ENCODE measurements around the gene PARP1. TPM values are rescaled to one million over a fixed set of nuclear protein-coding genes. Genes with fewer than 3 reads are reported as not detected.

The PARP1 gene
- total RNA-seq, 5 donors from 2014 or later (not counting 1 experiment from before 2014, with no cell fraction given) = 79.1 to 133 (median 105) TPM

GRCh38 chr1:226441629-226442028 is 33.7 kb upstream of the PARP1 start:
- H3K27ac Mint-ChIP-seq = no peak overlapping the region
- H3K4me3 ChIP-seq (ENCODE audit: control insufficient read depth in 1 of 2, extremely low read depth in 1 of 2, low read length in 1 of 2) = no peak overlapping the region
- no peaks in the 10 kb centered on the region for H3K36me3 Mint-ChIP-seq
- H3K27me3 Mint-ChIP-seq = no peaks in the 10 kb centered on the region
- ChIA-PET POLR2A (interaction anchor here in 1 of 2 donors (0.7 kb wide), 1 partner anchor 213 kb away, joined by 6 read pairs; no protein-coding TSS in a partner anchor), CTCF (interaction anchor here in 1 of 2 donors (0.6 kb wide), 1 partner anchor 28 kb away, joined by 5 read pairs; no protein-coding TSS in a partner anchor)
- no peaks in the 10 kb centered on the region for H3K9me3 ChIP-seq
- H3K36me3 ChIP-seq (ENCODE audit: control insufficient read depth in 2 of 2, extremely low read depth in 1 of 2, insufficient read depth in 1 of 2, low read length in 1 of 2) = no peaks in the 10 kb centered on the region
- H3K9me3 Mint-ChIP-seq = no peaks in the 10 kb centered on the region
- H3K4me1 ChIP-seq (ENCODE audit: control insufficient read depth in 1 of 2, extremely low read depth in 1 of 2, insufficient read depth in 2 of 2, low read length in 2 of 2) = peaks cover 28 to 30% of the 10 kb centered on the region in 2 experiments
- H3K4me3 Mint-ChIP-seq = no peak overlapping the region
- 100% methylated on average over 1 of the region's 6 CpGs for WGBS (ENCODE audit: insufficient coverage)
- peaks cover 0 to 4% of the 10 kb centered on the region in 2 experiments for H3K27me3 ChIP-seq (replicated peaks in 1 of 2; ENCODE audit: control insufficient read depth in 2 of 2, extremely low read depth in 1 of 2, insufficient read depth in 2 of 2, low read length in 1 of 2)
- H3K27ac ChIP-seq (ENCODE audit: low read length) = no peak overlapping the region
- DNase-seq = no peak
- ATAC-seq (replicated peaks in 1 of 4) = no peak
- peaks cover 33 to 34% (median 33%) of the 10 kb centered on the region in 3 donors for H3K4me1 Mint-ChIP-seq

DNA sequence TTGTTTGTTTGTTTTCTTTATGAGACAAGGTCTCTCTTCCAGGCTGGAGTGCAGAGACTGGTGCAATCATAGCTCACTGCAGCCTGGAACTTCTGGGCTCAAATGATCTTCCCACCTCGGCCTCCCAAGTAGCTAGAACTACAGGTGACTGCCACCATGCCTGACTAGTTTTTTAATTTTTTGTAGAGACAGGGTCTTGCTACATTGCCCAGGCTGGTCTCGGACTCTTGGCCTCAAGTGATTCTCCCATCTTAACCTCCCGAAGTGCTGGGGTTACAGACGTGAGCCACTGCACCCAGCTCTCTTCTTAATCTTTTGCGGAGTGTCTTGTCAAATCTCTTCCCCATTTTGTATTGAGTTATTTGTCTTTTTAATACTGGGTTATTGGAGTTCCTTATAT is 32.6 kb upstream of the PARP1 start:
- WGBS (ENCODE audit: insufficient coverage) = no CpG with 5 or more reads among the region's 5 CpGs
- H3K4me3 Mint-ChIP-seq = no peak overlapping the region
- ChIA-PET CTCF (interaction anchor here (0.5 to 1.4 kb wide), 3 partner anchors 15 to 401 kb away, joined by 3 read pairs; partner anchors contain the start of gene STUM (in 1 of the 2)), POLR2A (no interaction called here)
- ATAC-seq (replicated peaks in 1 of 4) (no peak), DNase-seq (no peak)
- Histone ChIP-seq H3K9me3 (no peaks in the 10 kb centered on the region), H3K4me3 (ENCODE audit: control insufficient read depth in 1 of 2, extremely low read depth in 1 of 2, low read length in 1 of 2) (no peak overlapping the region), H3K27ac (ENCODE audit: low read length) (no peak overlapping the region), H3K27me3 (replicated peaks in 1 of 2; ENCODE audit: control insufficient read depth in 2 of 2, extremely low read depth in 1 of 2, insufficient read depth in 2 of 2, low read length in 1 of 2) (peaks cover 0 to 6% of the 10 kb centered on the region in 2 experiments), H3K36me3 (ENCODE audit: control insufficient read depth in 2 of 2, extremely low read depth in 1 of 2, insufficient read depth in 1 of 2, low read length in 1 of 2) (no peaks in the 10 kb centered on the region), H3K4me1 (ENCODE audit: control insufficient read depth in 1 of 2, extremely low read depth in 1 of 2, insufficient read depth in 2 of 2, low read length in 2 of 2) (peaks cover 20 to 23% of the 10 kb centered on the region in 2 experiments)
- no peaks in the 10 kb centered on the region for H3K27me3 Mint-ChIP-seq
- no peak overlapping the region for H3K27ac Mint-ChIP-seq
- H3K9me3 Mint-ChIP-seq = no peaks in the 10 kb centered on the region
- H3K36me3 Mint-ChIP-seq = no peaks in the 10 kb centered on the region
- peaks cover 21 to 23% (median 22%) of the 10 kb centered on the region in 3 donors for H3K4me1 Mint-ChIP-seq

GRCh38 chr1:226438007-226438406 is 30.1 kb upstream of the PARP1 start:
- no peaks in the 10 kb centered on the region for H3K4me1 ChIP-seq (ENCODE audit: control insufficient read depth in 1 of 2, extremely low read depth in 1 of 2, insufficient read depth in 2 of 2, low read length in 2 of 2)

DNA sequence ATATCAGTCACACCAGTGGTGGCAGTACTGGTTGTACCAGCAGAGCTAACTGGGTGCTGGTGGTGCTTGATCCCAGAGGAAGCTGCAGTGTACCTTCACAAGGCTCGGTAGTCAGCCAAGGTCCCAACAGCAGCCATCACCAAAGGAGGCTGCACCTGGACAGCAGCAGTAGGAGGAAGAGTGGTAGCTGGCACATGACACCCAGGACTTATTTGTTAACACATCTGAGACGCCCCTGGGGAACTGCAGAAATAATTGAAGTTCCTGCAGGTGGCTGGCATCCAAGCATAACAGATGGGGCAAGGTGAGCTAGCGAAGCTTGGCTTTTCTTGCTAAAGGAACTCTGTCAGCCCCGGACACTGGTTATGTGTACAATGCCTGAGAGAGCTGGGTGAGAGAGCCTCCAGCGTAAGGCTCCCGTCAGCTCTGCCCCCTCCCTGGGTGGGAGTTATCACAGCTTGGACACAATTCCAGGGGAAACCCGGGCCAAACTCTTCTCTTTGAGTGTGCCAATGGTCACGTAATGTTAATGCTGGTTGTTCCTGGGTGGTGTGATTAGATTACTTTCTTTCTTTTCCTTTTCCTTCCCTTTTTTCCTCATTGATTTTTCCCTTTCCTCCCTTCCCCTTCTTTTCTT is 29.1 kb upstream of the PARP1 start:
- no peaks in the 10 kb centered on the region for H3K4me1 ChIP-seq (ENCODE audit: control insufficient read depth in 1 of 2, extremely low read depth in 1 of 2, insufficient read depth in 2 of 2, low read length in 2 of 2)
- Mint-ChIP-seq H3K4me1 (no peaks in the 10 kb centered on the region), H3K9me3 (no peaks in the 10 kb centered on the region), H3K4me3 (no peak overlapping the region), H3K27ac (no peak overlapping the region), H3K27me3 (no peaks in the 10 kb centered on the region), H3K36me3 (no peaks in the 10 kb centered on the region)
- no peak overlapping the region for H3K4me3 ChIP-seq (ENCODE audit: control insufficient read depth in 1 of 2, extremely low read depth in 1 of 2, low read length in 1 of 2)
- ChIA-PET POLR2A (no interaction called here), CTCF (interaction anchor here in 1 of 2 donors (0.7 to 1.5 kb wide), 2 partner anchors 12 to 28 kb away, joined by 3 to 4 read pairs; no protein-coding TSS in a partner anchor)
- no peak for ATAC-seq (replicated peaks in 1 of 4)
- 54% methylated on average over 2 of the region's 8 CpGs for WGBS (ENCODE audit: insufficient coverage)
- H3K36me3 ChIP-seq (ENCODE audit: control insufficient read depth in 2 of 2, extremely low read depth in 1 of 2, insufficient read depth in 1 of 2, low read length in 1 of 2) = no peaks in the 10 kb centered on the region
- H3K27ac ChIP-seq (ENCODE audit: low read length) = no peak overlapping the region
- DNase-seq = no peak
- no peaks in the 10 kb centered on the region for H3K9me3 ChIP-seq
- H3K27me3 ChIP-seq (replicated peaks in 1 of 2; ENCODE audit: control insufficient read depth in 2 of 2, extremely low read depth in 1 of 2, insufficient read depth in 2 of 2, low read length in 1 of 2) = peaks cover 0 to 15% of the 10 kb centered on the region in 2 experiments

More at GRCh38 chr1:226438007-226438406, 30.1 kb upstream of the PARP1 start:
- Histone ChIP-seq H3K27ac (ENCODE audit: low read length) (no peak overlapping the region), H3K9me3 (no peaks in the 10 kb centered on the region), H3K36me3 (ENCODE audit: control insufficient read depth in 2 of 2, extremely low read depth in 1 of 2, insufficient read depth in 1 of 2, low read length in 1 of 2) (no peaks in the 10 kb centered on the region), H3K4me3 (ENCODE audit: control insufficient read depth in 1 of 2, extremely low read depth in 1 of 2, low read length in 1 of 2) (no peak overlapping the region), H3K27me3 (replicated peaks in 1 of 2; ENCODE audit: control insufficient read depth in 2 of 2, extremely low read depth in 1 of 2, insufficient read depth in 2 of 2, low read length in 1 of 2) (peaks cover 0 to 15% of the 10 kb centered on the region in 2 experiments)
- ATAC-seq (replicated peaks in 1 of 4) (no peak), DNase-seq (peak in 1 of 35 experiments; percentile 40)
- Mint-ChIP-seq H3K36me3 (no peaks in the 10 kb centered on the region), H3K27me3 (no peaks in the 10 kb centered on the region), H3K27ac (no peak overlapping the region), H3K4me1 (no peaks in the 10 kb centered on the region), H3K9me3 (no peaks in the 10 kb centered on the region), H3K4me3 (no peak overlapping the region)
- ChIA-PET POLR2A (no interaction called here), CTCF (no interaction called here)
- WGBS (ENCODE audit: insufficient coverage) = no CpG with 5 or more reads among the region's 2 CpGs

GRCh38 chr1:226436472-226436854 is 28.6 kb upstream of the PARP1 start:
- no peaks in the 10 kb centered on the region for H3K4me1 ChIP-seq (ENCODE audit: control insufficient read depth in 1 of 2, extremely low read depth in 1 of 2, insufficient read depth in 2 of 2, low read length in 2 of 2)
- Mint-ChIP-seq H3K27ac (no peak overlapping the region), H3K9me3 (no peaks in the 10 kb centered on the region), H3K36me3 (no peaks in the 10 kb centered on the region), H3K27me3 (no peaks in the 10 kb centered on the region), H3K4me1 (no peaks in the 10 kb centered on the region), H3K4me3 (no peak overlapping the region)
- POLR2A ChIA-PET = interaction anchor here in 1 of 2 donors (0.7 kb wide), 1 partner anchor 32 kb away, joined by 3 read pairs; no protein-coding TSS in a partner anchor
- H3K36me3 ChIP-seq (ENCODE audit: control insufficient read depth in 2 of 2, extremely low read depth in 1 of 2, insufficient read depth in 1 of 2, low read length in 1 of 2) = no peaks in the 10 kb centered on the region
- 67% methylated on average over 1 of the region's 3 CpGs for WGBS (ENCODE audit: insufficient coverage)
- no peaks in the 10 kb centered on the region for H3K9me3 ChIP-seq
- CTCF ChIA-PET = interaction anchor here in 1 of 2 donors (1.5 kb wide), 1 partner anchor 11 kb away, joined by 4 read pairs; no protein-coding TSS in a partner anchor
- peaks cover 0 to 15% of the 10 kb centered on the region in 2 experiments for H3K27me3 ChIP-seq (replicated peaks in 1 of 2; ENCODE audit: control insufficient read depth in 2 of 2, extremely low read depth in 1 of 2, insufficient read depth in 2 of 2, low read length in 1 of 2)
- ATAC-seq (replicated peaks in 1 of 4) (no peak), DNase-seq (no peak)
- H3K27ac ChIP-seq (ENCODE audit: low read length) = no peak overlapping the region
- H3K4me3 ChIP-seq (ENCODE audit: control insufficient read depth in 1 of 2, extremely low read depth in 1 of 2, low read length in 1 of 2) = no peak overlapping the region

DNA sequence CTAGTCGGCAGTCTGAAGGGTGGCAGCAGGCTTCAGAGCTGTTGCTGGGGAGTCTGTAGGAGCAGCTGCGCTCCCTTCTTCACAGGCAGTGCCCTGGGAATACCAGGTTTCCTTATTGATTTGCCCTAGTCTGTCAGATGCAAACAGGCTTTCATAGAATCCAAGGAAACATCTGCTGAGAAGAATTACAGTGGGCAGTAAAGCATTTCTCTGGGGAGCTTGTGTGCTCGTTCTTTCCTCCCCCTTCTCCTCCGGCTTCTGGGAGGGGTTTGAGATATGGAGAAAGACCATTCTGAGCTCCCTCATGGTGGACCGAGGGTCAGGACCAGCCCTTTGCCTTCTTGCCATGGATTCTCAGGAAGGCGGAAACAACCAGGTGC is 25.4 kb upstream of the PARP1 start:
- Histone ChIP-seq H3K36me3 (ENCODE audit: control insufficient read depth in 2 of 2, extremely low read depth in 1 of 2, insufficient read depth in 1 of 2, low read length in 1 of 2) (no peaks in the 10 kb centered on the region), H3K27me3 (replicated peaks in 1 of 2; ENCODE audit: control insufficient read depth in 2 of 2, extremely low read depth in 1 of 2, insufficient read depth in 2 of 2, low read length in 1 of 2) (peaks cover 0 to 24% of the 10 kb centered on the region in 2 experiments), H3K9me3 (no peaks in the 10 kb centered on the region), H3K4me3 (ENCODE audit: control insufficient read depth in 1 of 2, extremely low read depth in 1 of 2, low read length in 1 of 2) (no peak overlapping the region), H3K27ac (ENCODE audit: low read length) (no peak overlapping the region), H3K4me1 (ENCODE audit: control insufficient read depth in 1 of 2, extremely low read depth in 1 of 2, insufficient read depth in 2 of 2, low read length in 2 of 2) (peaks cover 3 to 12% of the 10 kb centered on the region in 2 experiments)
- Mint-ChIP-seq H3K27me3 (no peaks in the 10 kb centered on the region), H3K36me3 (no peaks in the 10 kb centered on the region), H3K4me1 (peaks cover 5 to 8% (median 7%) of the 10 kb centered on the region in 3 donors), H3K27ac (no peak overlapping the region), H3K4me3 (no peak overlapping the region), H3K9me3 (no peaks in the 10 kb centered on the region)
- CTCF ChIA-PET = no interaction called here
- DNase-seq (no peak), ATAC-seq (replicated peaks in 1 of 4) (no peak)
- POLR2A ChIA-PET = interaction anchor here in 1 of 2 donors (0.6 kb wide), 1 partner anchor 110 kb away, joined by 6 read pairs; no protein-coding TSS in a partner anchor
- WGBS (ENCODE audit: insufficient coverage) = 93% methylated on average over 3 of the region's 6 CpGs

Data from T-cell (primary cell).